Thyroid gland (tissue), 4 donors: ENCODE data around the gene ARMC5. TPM values are rescaled to one million over a fixed set of nuclear protein-coding genes. Genes with fewer than 3 reads are reported as not detected.

Source experiments
- DNase-seq, 2 donors: peaks; one replicate each; pipeline ENCODE4 v3.0.0-alpha.2; 2019
- H3K27ac ChIP-seq, 3 donors: fragments of 200-600 bp; sonication (generic); 1 replicate in 2 of 3; 2 replicates in 1 of 3; pipeline ENCODE4 v1.5.1; 2016 to 2019; ENCODE audit warnings: mild to moderate bottlenecking in 1 of 3, moderate library complexity in 1 of 3
- H3K27me3 ChIP-seq: fragments of 200-600 bp; sonication (generic); one replicate; pipeline ENCODE4 v1.5.1; 2019
- H3K36me3 ChIP-seq, 2 donors: fragments of 200-600 bp; sonication (generic); one replicate each; pipeline ENCODE4 v1.5.1; 2016 to 2019
- H3K4me1 ChIP-seq, 2 donors: fragments of 200-600 bp; sonication (generic); one replicate each; pipeline ENCODE4 v1.5.1; 2017 to 2019
- H3K4me3 ChIP-seq, 3 donors: fragments of 200-600 bp; sonication (generic); replicated peaks in 1 of 3; 1 replicate in 2 of 3; 2 replicates in 1 of 3; pipeline ENCODE4 v1.5.1; 2016; ENCODE audit warnings: mild to moderate bottlenecking in 1 of 3
- H3K9me3 ChIP-seq: fragments of 200-600 bp; sonication (generic); one replicate; pipeline ENCODE4 v1.5.1; 2017
- POLR2A ChIP-seq, 2 donors: fragments of 450-650 bp; IDR thresholded peaks; one replicate each; pipeline ENCODE4 v1.6.1; 2017; ENCODE audit warnings: antibody characterized with exemption in 2 of 2, mild to moderate bottlenecking in 2 of 2, moderate library complexity in 1 of 2
- WGBS, 2 donors: methylation state at CpG; one replicate each; pipeline ENCODE4 v1.1.5; 2017; 5-methylcytosine and 5-hydroxymethylcytosine counted together
- intact Hi-C: fragments of 100-400 bp; cut with DNase I; formaldehyde crosslinking; loops from one replicate; pipeline ENCODE4 v1.15.1; 2023
- total RNA-seq, 4 donors: library from RNA; depleted of rRNA; stranded (reverse); fragments of >200 nt; gene quantifications; one replicate each; pipeline ENCODE4 v1.2.3, GENCODE V29; 2016
- TF ChIP-seq, protein P1 (sequence below), 6 experiments: fragments of 200-600 bp in 3 of 6; fragments of 450-650 bp in 3 of 6; sonication (generic) in 3 of 6; IDR thresholded peaks; one replicate each; pipeline ENCODE4 v1.5.1; 2016 to 2019; ENCODE audit warnings: antibody characterized with exemption in 6 of 6, mild to moderate bottlenecking in 2 of 6, inconsistent platforms in 1 of 6, moderate library complexity in 1 of 6

Gene ARMC5
- total RNA-seq, 4 donors from 2014 or later, result 13.2 to 18.0 (median 15.3) TPM

DNA sequence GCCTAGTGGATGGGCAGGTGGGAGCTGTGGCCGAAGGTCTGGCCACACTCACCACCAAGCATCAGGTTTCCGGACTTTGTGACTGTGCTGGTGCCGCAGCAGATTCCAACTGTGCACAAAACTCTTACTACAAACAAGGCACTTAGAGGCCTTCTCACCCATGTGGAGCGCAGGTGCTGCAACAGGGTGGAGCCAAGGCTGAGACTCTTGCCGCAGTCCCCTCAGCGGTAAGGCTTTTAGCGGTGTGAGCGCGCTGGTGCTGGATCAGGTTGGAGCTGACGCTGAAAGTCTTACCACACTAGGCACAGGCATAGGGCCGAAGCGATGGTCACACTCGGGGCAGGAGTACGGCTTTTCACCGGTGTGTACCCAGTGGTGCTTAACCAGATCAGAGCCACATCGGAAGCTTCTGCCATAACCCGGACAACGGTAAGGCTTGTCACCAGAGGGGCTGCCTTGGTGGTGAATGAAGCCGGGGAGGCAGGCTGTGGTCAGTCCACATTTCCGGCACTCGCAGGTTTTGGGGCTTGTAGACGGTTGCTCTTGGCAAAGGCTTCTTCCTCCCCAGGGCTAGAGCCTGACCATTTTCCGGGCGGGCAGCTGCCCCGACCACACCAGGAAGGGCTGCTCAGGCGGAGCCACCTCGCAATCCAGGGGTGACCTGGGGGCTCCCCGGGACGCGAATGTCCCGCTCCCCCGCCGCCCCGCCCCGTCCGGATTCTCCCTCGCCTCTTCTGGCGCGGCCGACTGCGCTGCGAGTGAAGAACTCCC lies 1.0 kb upstream of the ARMC5 start:
- TF ChIP-seq, protein P1, sequence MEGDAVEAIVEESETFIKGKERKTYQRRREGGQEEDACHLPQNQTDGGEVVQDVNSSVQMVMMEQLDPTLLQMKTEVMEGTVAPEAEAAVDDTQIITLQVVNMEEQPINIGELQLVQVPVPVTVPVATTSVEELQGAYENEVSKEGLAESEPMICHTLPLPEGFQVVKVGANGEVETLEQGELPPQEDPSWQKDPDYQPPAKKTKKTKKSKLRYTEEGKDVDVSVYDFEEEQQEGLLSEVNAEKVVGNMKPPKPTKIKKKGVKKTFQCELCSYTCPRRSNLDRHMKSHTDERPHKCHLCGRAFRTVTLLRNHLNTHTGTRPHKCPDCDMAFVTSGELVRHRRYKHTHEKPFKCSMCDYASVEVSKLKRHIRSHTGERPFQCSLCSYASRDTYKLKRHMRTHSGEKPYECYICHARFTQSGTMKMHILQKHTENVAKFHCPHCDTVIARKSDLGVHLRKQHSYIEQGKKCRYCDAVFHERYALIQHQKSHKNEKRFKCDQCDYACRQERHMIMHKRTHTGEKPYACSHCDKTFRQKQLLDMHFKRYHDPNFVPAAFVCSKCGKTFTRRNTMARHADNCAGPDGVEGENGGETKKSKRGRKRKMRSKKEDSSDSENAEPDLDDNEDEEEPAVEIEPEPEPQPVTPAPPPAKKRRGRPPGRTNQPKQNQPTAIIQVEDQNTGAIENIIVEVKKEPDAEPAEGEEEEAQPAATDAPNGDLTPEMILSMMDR (IDR thresholded peaks at IDR 0.05), result peak in 1 of 6 experiments; percentile 11
- TF ChIP-seq POLR2A (IDR thresholded peaks at IDR 0.05), result peak in 1 of 2 donors; percentile 78
- H3K4me1 ChIP-seq, result peaks cover 38 to 51% of the 10 kb centered on the region in 2 donors
- intact Hi-C loops, result no loop called here
- no peaks in the 10 kb centered on the region for H3K9me3 ChIP-seq
- peak overlapping the region; percentile 19 to 79 (median 66) for H3K4me3 ChIP-seq
- H3K27me3 ChIP-seq, result no peaks in the 10 kb centered on the region
- H3K27ac ChIP-seq, result peak overlapping the region; percentile 96 to 100 (median 98)
- WGBS, 2 donors, result 0 to 10% methylated on average over 2 to 18 of the region's 42 CpGs
- H3K36me3 ChIP-seq, result peaks cover 4 to 14% of the 10 kb centered on the region in 2 donors
- DNase-seq, result peak; percentile 82

- Histone ChIP-seq H3K4me1 (peaks cover 26 to 36% of the 10 kb centered on the region in 2 donors), H3K36me3 (peaks cover 12 to 19% of the 10 kb centered on the region in 2 donors), H3K27ac (peak overlapping the region; percentile 96 to 100 (median 98)), H3K27me3 (no peaks in the 10 kb centered on the region), H3K9me3 (no peaks in the 10 kb centered on the region), H3K4me3 (peak overlapping the region in 2 of 3 donors; percentile 66 to 79)
- WGBS, 2 donors, result 9 to 12% methylated on average over 15 to 22 of the region's 61 CpGs
- TF ChIP-seq, protein P1 (IDR thresholded peaks at IDR 0.05), result no peak
- TF ChIP-seq POLR2A (IDR thresholded peaks at IDR 0.05), result peak in 1 of 2 donors; percentile 18
- intact Hi-C loops, result loop anchor here (10.0 kb wide), 1 partner anchor 275 kb away; the partner anchor contains the start of gene FUS
- peak; percentile 100 for DNase-seq
Observed at GRCh38 chr16:31459687-31460581, 633 bp downstream of the ARMC5 start.

DNA sequence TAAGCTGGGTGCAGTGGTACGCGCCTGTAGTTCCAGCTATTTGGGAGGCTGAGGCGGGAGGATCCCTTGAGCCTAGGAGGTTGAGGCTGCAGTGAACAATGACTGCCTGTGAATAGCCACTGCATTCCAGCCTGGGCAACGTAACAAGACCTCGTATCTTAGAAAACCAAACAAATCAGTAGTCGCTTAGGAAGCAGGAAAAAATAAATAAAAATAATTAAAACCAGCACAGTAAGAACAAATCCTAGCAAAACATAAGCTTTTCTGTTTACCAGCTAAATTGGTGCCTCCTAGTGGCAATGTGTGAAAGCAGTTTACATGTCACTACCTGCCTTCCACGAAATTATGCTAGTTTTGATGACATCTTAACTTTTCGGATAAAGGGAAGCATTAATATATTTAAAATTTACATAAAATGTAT lies 1.3 kb downstream of the ARMC5 start:
- 56 to 58% methylated on average over 8 of the region's 8 CpGs for WGBS, 2 donors
- Histone ChIP-seq H3K4me1 (peaks cover 25 to 30% of the 10 kb centered on the region in 2 donors), H3K27me3 (no peaks in the 10 kb centered on the region), H3K27ac (peak overlapping the region in 2 of 3 donors; percentile 57 to 75), H3K9me3 (no peaks in the 10 kb centered on the region), H3K4me3 (no peak overlapping the region), H3K36me3 (peaks cover 16 to 22% of the 10 kb centered on the region in 2 donors)
- intact Hi-C loops, result loop anchor here (10.0 kb wide), 1 partner anchor 276 kb away; the partner anchor contains the start of gene FUS
- no peak for TF ChIP-seq POLR2A (IDR thresholded peaks at IDR 0.05)
- TF ChIP-seq, protein P1 (IDR thresholded peaks at IDR 0.05), result peak in 5 of 6 experiments; percentile 5 to 47 (median 28)
- DNase-seq, result no peak

GRCh38 chr16:31461201-31461920 lies 2.1 kb downstream of the ARMC5 start:
- H3K27me3 ChIP-seq, result no peaks in the 10 kb centered on the region
- no peak for DNase-seq
- no peak overlapping the region for H3K27ac ChIP-seq
- no peaks in the 10 kb centered on the region for H3K9me3 ChIP-seq
- no peak overlapping the region for H3K4me3 ChIP-seq
- WGBS, 2 donors, result 90 to 92% methylated on average over 9 to 10 of the region's 10 CpGs
- intact Hi-C loops, result loop anchor here (10.0 kb wide), 1 partner anchor 277 kb away; the partner anchor contains the start of gene FUS
- H3K36me3 ChIP-seq, result peaks cover 22% of the 10 kb centered on the region in 2 donors
- H3K4me1 ChIP-seq, result peaks cover 23 to 26% of the 10 kb centered on the region in 2 donors
- TF ChIP-seq POLR2A (IDR thresholded peaks at IDR 0.05), result no peak
- TF ChIP-seq, protein P1 (IDR thresholded peaks at IDR 0.05), result no peak
